ENCODE results near the gene MYL10.

DNA sequence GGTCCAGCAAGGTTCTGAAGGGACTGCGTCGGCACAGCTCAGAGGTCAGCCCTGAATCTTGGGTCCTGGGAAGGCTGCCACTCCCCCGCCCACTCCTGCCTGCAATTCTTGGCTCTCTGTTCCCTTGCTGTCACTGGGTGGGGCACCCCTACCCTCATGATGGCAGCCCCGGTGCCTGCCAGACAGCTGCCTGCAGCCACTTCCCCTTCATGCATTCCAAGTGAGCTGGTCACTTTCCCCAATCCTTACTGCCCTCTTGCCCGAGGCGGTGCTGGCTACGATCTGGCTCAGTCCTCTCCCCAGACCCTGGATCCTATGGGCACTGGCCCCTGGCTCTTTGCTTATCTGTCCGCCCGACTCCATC is 14.2 kb downstream of the MYL10 start:
- TF ChIP-seq, protein P1, sequence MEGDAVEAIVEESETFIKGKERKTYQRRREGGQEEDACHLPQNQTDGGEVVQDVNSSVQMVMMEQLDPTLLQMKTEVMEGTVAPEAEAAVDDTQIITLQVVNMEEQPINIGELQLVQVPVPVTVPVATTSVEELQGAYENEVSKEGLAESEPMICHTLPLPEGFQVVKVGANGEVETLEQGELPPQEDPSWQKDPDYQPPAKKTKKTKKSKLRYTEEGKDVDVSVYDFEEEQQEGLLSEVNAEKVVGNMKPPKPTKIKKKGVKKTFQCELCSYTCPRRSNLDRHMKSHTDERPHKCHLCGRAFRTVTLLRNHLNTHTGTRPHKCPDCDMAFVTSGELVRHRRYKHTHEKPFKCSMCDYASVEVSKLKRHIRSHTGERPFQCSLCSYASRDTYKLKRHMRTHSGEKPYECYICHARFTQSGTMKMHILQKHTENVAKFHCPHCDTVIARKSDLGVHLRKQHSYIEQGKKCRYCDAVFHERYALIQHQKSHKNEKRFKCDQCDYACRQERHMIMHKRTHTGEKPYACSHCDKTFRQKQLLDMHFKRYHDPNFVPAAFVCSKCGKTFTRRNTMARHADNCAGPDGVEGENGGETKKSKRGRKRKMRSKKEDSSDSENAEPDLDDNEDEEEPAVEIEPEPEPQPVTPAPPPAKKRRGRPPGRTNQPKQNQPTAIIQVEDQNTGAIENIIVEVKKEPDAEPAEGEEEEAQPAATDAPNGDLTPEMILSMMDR (conservative IDR thresholded peaks at IDR 0.05) = no peak
- TF ChIP-seq EZH2 (IDR thresholded peaks at IDR 0.05; ENCODE audit: low read depth) = no peak
